Hepatocyte (in vitro differentiated cells): ENCODE data around the gene PDE4D. TPM values are rescaled to one million over a fixed set of nuclear protein-coding genes. Genes with fewer than 3 reads are reported as not detected.

ENCODE experiments used
- DNase-seq: peaks from one replicate; pipeline ENCODE4 v3.0.0-alpha.2; 2016; ENCODE audit warnings: low spot score
- H2AFZ ChIP-seq: fragments of 200-600 bp; sonication (generic); 2 replicates; pipeline ENCODE4 v1.6.0; 2016; ENCODE audit warnings: antibody characterized with exemption, mild to moderate bottlenecking
- H3K27ac ChIP-seq: fragments of 200-600 bp; sonication (generic); 2 replicates; pipeline ENCODE4 v1.5.1; 2016; ENCODE audit warnings: mild to moderate bottlenecking
- H3K27me3 ChIP-seq: fragments of 200-600 bp; sonication (generic); 2 replicates; pipeline ENCODE4 v1.6.1; 2016
- H3K36me3 ChIP-seq: fragments of 200-600 bp; sonication (generic); replicated peaks from 2 replicates; pipeline ENCODE4 v1.5.1; 2016; ENCODE audit warnings: low read depth; ENCODE audit not compliant: insufficient read depth
- H3K4me1 ChIP-seq: fragments of 200-600 bp; sonication (generic); 2 replicates; pipeline ENCODE4 v1.5.1; 2016; ENCODE audit warnings: mild to moderate bottlenecking, moderate library complexity; ENCODE audit not compliant: insufficient read depth
- H3K4me2 ChIP-seq: fragments of 200-600 bp; sonication (generic); 2 replicates; pipeline ENCODE4 v1.6.0; 2016
- H3K4me3 ChIP-seq: fragments of 200-600 bp; sonication (generic); 2 replicates; pipeline ENCODE4 v1.5.1; 2016; ENCODE audit warnings: mild to moderate bottlenecking
- H3K79me2 ChIP-seq: fragments of 200-600 bp; sonication (generic); 2 replicates; pipeline ENCODE4 v1.6.0; 2017; ENCODE audit warnings: mild to moderate bottlenecking
- H3K9me2 ChIP-seq: fragments of 200-600 bp; sonication (generic); replicated peaks from 2 replicates; pipeline ENCODE4 v1.6.0; 2017; ENCODE audit warnings: mild to moderate bottlenecking; ENCODE audit not compliant: insufficient read depth
- H3K9me3 ChIP-seq: fragments of 200-600 bp; sonication (generic); 2 replicates; pipeline ENCODE4 v1.5.1; 2016; ENCODE audit warnings: low read depth, mild to moderate bottlenecking
- H4K20me1 ChIP-seq: fragments of 200-600 bp; sonication (generic); 2 replicates; pipeline ENCODE4 v1.6.0; 2016; ENCODE audit warnings: mild to moderate bottlenecking; ENCODE audit not compliant: insufficient read depth, poor library complexity, severe bottlenecking
- CTCF ChIP-seq: fragments of 200-600 bp; sonication (generic); IDR thresholded peaks from 2 replicates; pipeline ENCODE4 v1.5.1; 2016; ENCODE audit warnings: antibody characterized with exemption, mild to moderate bottlenecking; ENCODE audit not compliant: poor library complexity
- EZH2 ChIP-seq: fragments of 200-600 bp; sonication (generic); IDR thresholded peaks from 2 replicates; pipeline ENCODE4 v1.6.1; 2016; ENCODE audit warnings: antibody characterized with exemption, mild to moderate bottlenecking, borderline replicate concordance
- EZH2phosphoT487 ChIP-seq: fragments of 200-600 bp; sonication (generic); IDR thresholded peaks from one replicate; pipeline ENCODE4 v1.6.1; 2018; ENCODE audit warnings: antibody characterized with exemption, mild to moderate bottlenecking, low read depth, moderate library complexity; ENCODE audit not compliant: unreplicated experiment, severe bottlenecking
- WGBS: methylation state at CpG from one replicate; pipeline ENCODE4 v1.1.6; 2016; ENCODE audit warnings: low lambda C conversion rate; ENCODE audit errors: missing lambda C conversion rate; 5-methylcytosine and 5-hydroxymethylcytosine counted together
- polyA plus RNA-seq: library from polyadenylated mRNA; unstranded; fragments of >200 nt; fragmentation: Nextera tagmentation; extraction: Ambion mirVana; gene quantifications from 2 replicates; pipeline ENCODE4 v1.2.1, GENCODE V29; 2016
- total RNA-seq: library from RNA; depleted of rRNA; stranded (reverse); fragments of >200 nt; gene quantifications from 2 replicates; pipeline ENCODE4 v1.2.3, GENCODE V29; 2014

PDE4D gene
- total and polyA plus RNA-seq, 2 experiments from 2014 or later = 14.5 to 45.2 TPM

GRCh38 chr5:59838067-59838466, 55.5 kb downstream of the PDE4D start:
- H3K4me2 ChIP-seq = no peak overlapping the region
- TF ChIP-seq CTCF (no peak), EZH2 (no peak), EZH2phosphoT487 (no peak)
- no peaks in the 10 kb centered on the region for H3K9me3 ChIP-seq
- no peaks in the 10 kb centered on the region for H3K9me2 ChIP-seq
- H3K27ac ChIP-seq = no peak overlapping the region
- H3K27me3 ChIP-seq = no peaks in the 10 kb centered on the region
- no peaks in the 10 kb centered on the region for H3K4me1 ChIP-seq
- no peaks in the 10 kb centered on the region for H3K79me2 ChIP-seq
- no peaks in the 10 kb centered on the region for H3K36me3 ChIP-seq
- DNase-seq = no peak
- no peaks in the 10 kb centered on the region for H4K20me1 ChIP-seq
- no peak overlapping the region for H3K4me3 ChIP-seq
- H2AFZ ChIP-seq = no peak overlapping the region
- 57% methylated on average over 2 of the region's 2 CpGs for WGBS

GRCh38 chr5:59837071-59837470, 56.5 kb downstream of the PDE4D start:
- Histone ChIP-seq H3K79me2 (no peaks in the 10 kb centered on the region), H3K9me3 (no peaks in the 10 kb centered on the region), H3K27ac (no peak overlapping the region), H3K36me3 (no peaks in the 10 kb centered on the region), H3K27me3 (no peaks in the 10 kb centered on the region), H4K20me1 (no peaks in the 10 kb centered on the region), H3K4me2 (no peak overlapping the region), H3K9me2 (no peaks in the 10 kb centered on the region), H2AFZ (no peak overlapping the region), H3K4me1 (no peaks in the 10 kb centered on the region), H3K4me3 (no peak overlapping the region)
- no peak for DNase-seq
- TF ChIP-seq EZH2 (no peak), EZH2phosphoT487 (no peak), CTCF (no peak)
- WGBS = 92% methylated on average over 1 of the region's 1 CpG

- Histone ChIP-seq H3K27ac (no peak overlapping the region), H3K9me3 (no peaks in the 10 kb centered on the region), H2AFZ (no peak overlapping the region), H3K36me3 (no peaks in the 10 kb centered on the region), H3K4me1 (no peaks in the 10 kb centered on the region), H3K79me2 (no peaks in the 10 kb centered on the region), H3K27me3 (no peaks in the 10 kb centered on the region), H3K4me3 (no peak overlapping the region), H4K20me1 (no peaks in the 10 kb centered on the region), H3K9me2 (no peaks in the 10 kb centered on the region), H3K4me2 (no peak overlapping the region)
- no peak for DNase-seq
- 83% methylated on average over 3 of the region's 3 CpGs for WGBS
- TF ChIP-seq EZH2phosphoT487 = no peak
- no peak for TF ChIP-seq EZH2
- no peak for TF ChIP-seq CTCF
These were observed 57.7 kb downstream of the PDE4D start for GRCh38 chr5:59835800-59836199.

GRCh38 chr5:59833448-59833847, 60.1 kb downstream of the PDE4D start:
- Histone ChIP-seq H3K4me3 (no peak overlapping the region), H2AFZ (no peak overlapping the region), H3K4me1 (no peaks in the 10 kb centered on the region), H4K20me1 (no peaks in the 10 kb centered on the region), H3K4me2 (no peak overlapping the region), H3K27me3 (no peaks in the 10 kb centered on the region), H3K9me3 (no peaks in the 10 kb centered on the region), H3K27ac (no peak overlapping the region), H3K9me2 (no peaks in the 10 kb centered on the region), H3K79me2 (no peaks in the 10 kb centered on the region), H3K36me3 (no peaks in the 10 kb centered on the region)
- no peak for DNase-seq
- TF ChIP-seq CTCF (no peak), EZH2 (no peak), EZH2phosphoT487 (no peak)
- WGBS = 61% methylated on average over 4 of the region's 4 CpGs
